A673 (cell line): Measurements from ENCODE around the gene EP300. TPM values are rescaled to one million over a fixed set of nuclear protein-coding genes. Genes with fewer than 3 reads are reported as not detected.
A peak's percentile ranks its signal among the peaks of the same experiment; 100 is the strongest.

Experiments
- BruUV-seq: library from RNA; stranded (reverse); fragments of 400-500 nt; replicated peaks from 2 replicates; lab custom pipeline; 2021; lab: Mats Ljungman, UMichigan
- CTCF ChIA-PET: fragments of 300-600 bp; sonication (Branson Sonifier 250); formaldehyde crosslinking; loops from one replicate; lab custom pipeline; 2022; ENCODE audit warnings: antibody characterized with exemption; lab: Charles Lee
- POLR2A ChIA-PET: fragments of 300-600 bp; sonication (Branson Sonifier 250); formaldehyde crosslinking; loops from one replicate; lab custom pipeline; 2022; ENCODE audit warnings: antibody characterized with exemption; ENCODE audit not compliant: low non-redundant PET; lab: Charles Lee
- DNase-seq: peaks from one replicate; pipeline ENCODE4 v3.0.0-alpha.2; 2015; ENCODE audit warnings: low spot score
- H3K27ac ChIP-seq: fragments of 200-600 bp; sonication (generic); 2 replicates; pipeline ENCODE4 v1.5.1; 2016; ENCODE audit warnings: mixed run types, low read depth, mild to moderate bottlenecking, mixed read lengths, antibody characterized with exemption, low read length; ENCODE audit not compliant: poor library complexity, severe bottlenecking
- H3K27me3 ChIP-seq: fragments of 200-600 bp; sonication (generic); replicated peaks from 2 replicates; pipeline ENCODE4 v1.6.1; 2017; ENCODE audit warnings: mixed run types, low read depth, mild to moderate bottlenecking, mixed read lengths, antibody characterized with exemption, low read length; ENCODE audit not compliant: insufficient read depth, poor library complexity
- H3K36me3 ChIP-seq: fragments of 200-600 bp; sonication (generic); 2 replicates; pipeline ENCODE4 v1.6.1; 2016; ENCODE audit warnings: mixed run types, mild to moderate bottlenecking, mixed read lengths, antibody characterized with exemption, low read length; ENCODE audit not compliant: insufficient read depth, poor library complexity, severe bottlenecking
- H3K4me1 ChIP-seq: fragments of 200-600 bp; sonication (generic); 2 replicates; pipeline ENCODE4 v1.6.1; 2017; ENCODE audit warnings: mixed run types, mild to moderate bottlenecking, mixed read lengths, antibody characterized with exemption, low read length; ENCODE audit not compliant: insufficient read depth, poor library complexity, severe bottlenecking
- H3K4me3 ChIP-seq: fragments of 200-600 bp; sonication (generic); 2 replicates; pipeline ENCODE4 v1.5.1; 2016; ENCODE audit warnings: low read depth, mixed run types, mild to moderate bottlenecking, mixed read lengths, low read length; ENCODE audit not compliant: poor library complexity, severe bottlenecking
- H3K9me3 ChIP-seq: fragments of 200-600 bp; sonication (generic); 2 replicates; pipeline ENCODE4 v1.6.1; 2016; ENCODE audit warnings: mixed run types, low read depth, mild to moderate bottlenecking, mixed read lengths, antibody characterized with exemption, low read length; ENCODE audit not compliant: poor library complexity, severe bottlenecking
- CTCF ChIP-seq: fragments of 300-800, 200-600 bp; sonication (generic); conservative IDR thresholded peaks from 2 replicates; pipeline ENCODE4 v1.5.1; 2017; ENCODE audit warnings: low read depth, mild to moderate bottlenecking, antibody characterized with exemption, low read length, moderate library complexity, mixed read lengths
- EZH2 ChIP-seq: fragments of 200-600 bp; sonication (generic); IDR thresholded peaks from 2 replicates; pipeline ENCODE4 v1.6.1; 2017; ENCODE audit warnings: borderline replicate concordance, low read depth, mild to moderate bottlenecking, mixed read lengths, antibody characterized with exemption, low read length; ENCODE audit not compliant: poor library complexity, severe bottlenecking
- intact Hi-C: fragments of 100-400 bp; cut with micrococcal nuclease; formaldehyde crosslinking; loops from one replicate; pipeline ENCODE4 v1.10.0; 2022; ENCODE audit not compliant: unreplicated experiment
- total RNA-seq: library from RNA; stranded (reverse); gene quantifications from 2 replicates; pipeline ENCODE4 v1.2.3, GENCODE V29; 2021

The EP300 gene
- total RNA-seq, 1 experiment from 2014 or later: 85.6 TPM

GRCh38 chr22:41092847-41093411 lies 537 bp downstream of the EP300 start:
- intact Hi-C loops: loop anchor here (5.0 kb wide), 1 partner anchor 354 kb away; the partner anchor contains the start of gene TOB2
- CTCF ChIA-PET: no interaction called here
- POLR2A ChIA-PET: interaction anchor here (0.5 to 0.7 kb wide), 3 partner anchors 8 to 1429 kb away, joined by 3 to 4 read pairs (median 3); no protein-coding TSS in a partner anchor
- no TSS peak for BruUV-seq
- Histone ChIP-seq H3K4me3 (peak overlapping the region; percentile 67), H3K4me1 (peaks cover 15% of the 10 kb centered on the region), H3K36me3 (no peaks in the 10 kb centered on the region), H3K27ac (peak overlapping the region; percentile 99), H3K27me3 (no peaks in the 10 kb centered on the region), H3K9me3 (no peaks in the 10 kb centered on the region)
- DNase-seq: peak; percentile 48
- TF ChIP-seq CTCF (no peak), EZH2 (no peak)

GRCh38 chr22:41094041-41094593 lies 1.7 kb downstream of the EP300 start:
- BruUV-seq: no TSS peak
- Histone ChIP-seq H3K9me3 (no peaks in the 10 kb centered on the region), H3K36me3 (no peaks in the 10 kb centered on the region), H3K27me3 (no peaks in the 10 kb centered on the region), H3K4me3 (peak overlapping the region; percentile 67), H3K4me1 (peaks cover 15% of the 10 kb centered on the region), H3K27ac (peak overlapping the region; percentile 99)
- TF ChIP-seq CTCF (no peak), EZH2 (no peak)
- POLR2A ChIA-PET: no interaction called here
- intact Hi-C loops: loop anchor here (5.0 kb wide), 1 partner anchor 353 kb away; the partner anchor contains the start of gene TOB2
- CTCF ChIA-PET: interaction anchor here (0.5 kb wide), 1 partner anchor 16 kb away, joined by 6 read pairs; no protein-coding TSS in a partner anchor
- peak; percentile 55 for DNase-seq

GRCh38 chr22:41096391-41096790 lies 4.0 kb downstream of the EP300 start:
- H3K4me3 ChIP-seq: no peak overlapping the region
- intact Hi-C loops: no loop called here
- TF ChIP-seq EZH2 (no peak), CTCF (no peak)
- H3K9me3 ChIP-seq: no peaks in the 10 kb centered on the region
- no peaks in the 10 kb centered on the region for H3K36me3 ChIP-seq
- H3K27ac ChIP-seq: no peak overlapping the region
- ChIA-PET POLR2A (no interaction called here), CTCF (no interaction called here)
- no TSS peak for BruUV-seq
- H3K27me3 ChIP-seq: no peaks in the 10 kb centered on the region
- peaks cover 15% of the 10 kb centered on the region for H3K4me1 ChIP-seq
- DNase-seq: no peak
